Renal cortex interstitium (tissue), 11 donors: ENCODE measurements around the gene COX10. TPM values are rescaled to one million over a fixed set of nuclear protein-coding genes. Genes with fewer than 3 reads are reported as not detected.

Experiments
- DNase-seq, 11 donors: peaks; one replicate each; pipeline ENCODE4 v3.0.0-alpha.2; 2013; ENCODE audit warnings: low read depth in 9 of 11, low spot score in 4 of 11; ENCODE audit errors: extremely low read depth in 1 of 11
- polyA plus RNA-seq, 3 donors: library from polyadenylated mRNA; unstranded; fragments of 120-200 nt; gene quantifications; one replicate each; pipeline ENCODE4 v1.2.1, GENCODE V29; 2013; ENCODE audit not compliant: insufficient read length in 3 of 3

COX10 gene
- polyA plus RNA-seq, 3 donors: 15.4 to 19.0 (median 17.9) TPM

DNA sequence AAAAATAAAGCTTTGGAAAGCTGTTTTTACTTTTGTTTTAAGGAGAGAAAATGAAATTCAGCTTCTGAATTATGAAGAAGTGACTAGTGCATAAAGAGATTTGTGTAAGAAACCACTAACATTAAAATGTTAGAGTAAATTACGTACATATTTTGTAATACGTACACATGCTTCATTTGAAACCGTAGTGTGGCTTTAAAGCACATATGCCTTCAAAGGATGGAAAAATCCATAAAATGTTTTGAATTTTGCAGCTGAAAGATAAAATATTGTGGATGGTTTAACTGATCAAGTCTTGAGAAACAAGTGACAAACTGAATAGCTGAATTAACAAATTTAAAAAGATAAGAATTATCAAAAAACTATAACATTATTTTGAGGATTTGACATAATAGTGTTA, 35.4 kb downstream of the COX10 start:
- DNase-seq: no peak

DNA sequence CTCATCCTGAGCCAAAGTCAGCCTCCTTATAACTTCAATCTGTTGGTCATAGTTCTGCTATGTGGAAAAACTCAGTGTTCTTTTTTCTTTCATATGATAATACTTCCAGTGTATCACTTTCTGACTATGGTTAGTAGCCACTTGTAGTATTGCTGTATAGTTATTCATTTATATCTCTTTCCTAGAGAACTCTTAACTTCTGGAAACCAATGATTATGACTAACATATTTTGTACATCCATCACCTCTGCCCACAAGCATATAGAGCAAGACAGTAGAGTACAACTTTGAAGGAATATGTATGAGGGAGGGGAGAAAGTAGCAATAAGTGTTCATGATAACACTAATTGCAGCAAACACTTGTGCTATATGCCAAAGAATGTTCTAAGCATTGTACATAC, 38.6 kb downstream of the COX10 start:
- no peak for DNase-seq

DNA sequence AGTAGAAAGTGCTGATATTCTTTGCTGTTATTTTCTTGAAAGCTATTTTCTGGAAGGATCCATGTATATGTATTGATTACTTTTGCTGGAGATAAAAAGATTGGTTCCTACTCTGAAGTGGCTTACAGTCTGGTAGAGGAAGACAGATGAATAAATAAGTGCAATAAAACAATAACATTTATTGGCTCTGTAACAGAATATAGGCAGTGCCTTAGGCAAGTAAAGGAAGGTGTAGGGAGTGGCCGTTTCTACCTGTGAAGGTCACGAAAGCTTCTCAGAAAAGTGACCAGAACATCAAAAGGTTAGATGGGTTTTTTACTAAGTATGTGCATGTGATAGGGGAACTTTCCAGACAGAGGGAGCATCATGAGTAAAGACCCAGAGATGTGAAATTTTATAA, 43.1 kb downstream of the COX10 start:
- no peak for DNase-seq

DNA sequence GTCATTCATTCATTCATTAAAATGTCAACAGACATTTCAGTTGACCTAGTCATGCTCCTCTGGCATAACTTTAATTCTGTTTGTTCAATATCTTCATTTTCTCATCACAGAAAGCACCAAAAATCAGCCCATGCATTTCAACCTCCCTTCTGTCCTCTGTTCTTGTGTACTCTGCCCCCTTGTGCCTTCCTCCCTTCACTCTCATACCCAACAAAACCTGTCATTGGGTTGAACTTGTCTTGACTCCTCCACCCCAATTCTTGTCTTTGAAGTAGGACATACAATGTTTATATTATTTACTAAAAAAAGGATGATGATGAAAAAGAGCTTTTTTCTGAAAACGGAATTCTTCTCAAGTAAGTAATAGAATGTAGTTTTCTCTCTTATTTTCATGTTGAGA, 43.8 kb downstream of the COX10 start:
- no peak for DNase-seq

DNA sequence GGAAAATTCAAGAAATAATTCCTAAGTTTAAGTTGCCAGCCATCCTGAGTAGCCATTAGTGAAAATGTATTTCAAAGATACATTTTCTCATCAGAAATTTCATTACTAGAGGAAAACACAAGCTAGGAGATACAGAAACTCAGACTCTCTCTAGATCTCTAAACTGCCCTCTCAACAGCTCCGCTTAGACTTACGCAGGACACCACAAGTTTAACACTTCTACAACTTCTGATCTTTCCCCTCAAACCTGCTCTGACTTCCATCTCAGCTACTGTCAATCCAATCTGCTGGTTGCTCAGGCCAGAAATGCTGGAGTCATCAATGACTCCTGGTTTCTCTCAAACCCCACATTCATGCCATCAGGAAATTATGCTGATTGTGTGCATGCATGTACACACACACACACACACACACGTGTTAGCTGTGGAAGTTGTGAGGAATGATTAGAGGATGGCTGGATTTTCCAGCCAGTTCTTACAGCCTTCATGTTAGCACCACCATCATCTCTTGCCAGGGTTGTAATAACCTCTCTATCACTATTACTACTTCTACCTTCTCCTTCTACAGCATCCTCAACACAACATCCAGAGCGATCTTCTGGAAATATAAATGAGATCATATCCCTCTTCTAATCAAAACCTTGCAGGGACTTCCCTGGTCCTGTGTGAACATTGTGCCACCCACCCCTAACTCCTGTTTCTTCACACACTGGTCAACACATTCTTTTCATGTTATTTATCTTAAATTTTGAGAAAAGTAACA, 47.1 kb downstream of the COX10 start:
- no peak for DNase-seq

DNA sequence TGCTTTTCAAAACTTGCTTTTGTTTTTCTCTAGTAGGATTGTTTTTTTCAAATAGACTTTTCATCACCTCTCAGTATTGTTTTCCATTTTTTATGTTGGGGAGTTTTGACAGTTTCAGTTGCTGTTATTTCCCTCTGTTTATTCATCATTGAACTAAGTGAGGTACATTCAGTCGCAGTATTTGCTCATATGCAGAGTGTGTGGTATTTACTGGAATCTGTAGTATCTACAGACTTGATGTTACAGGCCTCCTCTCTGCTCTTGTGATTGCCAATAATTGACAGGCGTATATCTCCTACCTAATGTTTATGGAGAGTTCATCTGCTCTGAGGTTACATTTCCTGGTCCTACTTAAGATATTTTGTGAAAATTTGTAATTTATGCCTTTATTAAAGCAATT, 49.6 kb downstream of the COX10 start:
- no peak for DNase-seq

DNA sequence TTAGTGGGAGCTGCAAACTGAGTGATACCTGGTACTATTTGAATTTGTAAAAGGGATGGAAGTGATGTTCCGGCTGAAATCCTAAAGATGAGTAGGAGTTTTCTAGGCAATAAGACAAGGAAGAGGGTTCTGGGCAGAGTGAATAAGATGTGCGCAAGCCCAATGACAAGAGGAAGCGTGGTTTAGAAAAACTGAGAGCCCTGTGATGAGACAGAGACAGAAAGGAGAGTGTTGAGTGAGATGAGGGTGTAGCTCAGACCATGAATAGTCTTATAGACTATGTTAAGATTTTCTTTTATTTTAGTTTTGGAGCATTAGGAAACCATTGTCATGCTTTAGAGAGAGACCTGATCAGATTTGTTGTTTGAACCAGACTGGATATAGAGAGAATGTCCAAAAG, 50.2 kb downstream of the COX10 start:
- DNase-seq: no peak

DNA sequence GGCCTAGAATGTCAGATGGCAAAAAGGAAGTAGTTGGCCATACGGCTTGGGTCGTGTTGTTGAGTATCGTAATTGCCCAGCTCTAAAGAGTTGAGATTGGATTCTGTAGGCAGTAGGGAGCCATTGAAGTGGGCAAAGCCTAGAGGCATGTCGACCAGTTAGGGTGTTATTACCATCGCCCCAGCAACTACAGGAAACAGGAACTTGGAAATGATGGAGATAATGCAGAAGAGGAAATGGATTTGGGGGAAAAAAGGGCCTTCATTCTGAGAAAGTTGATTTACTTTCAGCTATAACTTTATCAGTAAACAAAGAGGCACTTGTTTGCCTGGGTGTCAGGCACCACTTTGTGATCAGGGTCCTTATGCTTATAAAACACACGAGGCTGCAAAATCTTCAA, 52.6 kb downstream of the COX10 start:
- no peak for DNase-seq

DNA sequence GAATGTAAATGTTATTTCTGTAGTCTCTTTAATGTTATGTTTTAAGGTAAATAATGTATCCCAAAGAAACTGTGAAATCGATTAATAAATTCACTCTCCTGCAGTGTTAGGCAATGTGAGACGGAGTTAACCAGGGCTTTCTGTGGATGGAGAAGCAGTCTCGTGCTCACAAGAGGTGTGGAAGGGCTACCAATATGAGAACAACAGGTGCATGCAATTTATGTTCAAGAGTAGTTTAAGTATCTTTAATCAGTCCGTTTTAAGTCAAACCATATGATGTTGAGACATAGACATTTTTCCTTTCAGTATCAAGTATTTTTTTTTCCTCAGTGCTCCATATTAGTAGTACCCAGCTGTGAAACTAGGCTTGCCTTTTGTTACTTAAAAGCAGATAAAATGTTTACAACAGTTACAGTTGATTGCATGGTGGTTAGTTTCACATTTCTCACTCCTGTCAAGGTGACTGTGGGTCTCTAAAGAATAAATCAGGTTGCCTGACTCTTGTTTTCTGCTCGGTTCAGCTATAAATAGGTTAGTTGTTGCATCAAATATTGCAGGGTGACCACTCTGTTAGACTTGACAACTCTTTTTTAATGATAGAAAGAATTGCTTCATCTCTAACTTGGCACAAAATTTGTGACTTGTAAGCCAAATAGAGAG, 54.4 kb downstream of the COX10 start:
- no peak for DNase-seq

DNA sequence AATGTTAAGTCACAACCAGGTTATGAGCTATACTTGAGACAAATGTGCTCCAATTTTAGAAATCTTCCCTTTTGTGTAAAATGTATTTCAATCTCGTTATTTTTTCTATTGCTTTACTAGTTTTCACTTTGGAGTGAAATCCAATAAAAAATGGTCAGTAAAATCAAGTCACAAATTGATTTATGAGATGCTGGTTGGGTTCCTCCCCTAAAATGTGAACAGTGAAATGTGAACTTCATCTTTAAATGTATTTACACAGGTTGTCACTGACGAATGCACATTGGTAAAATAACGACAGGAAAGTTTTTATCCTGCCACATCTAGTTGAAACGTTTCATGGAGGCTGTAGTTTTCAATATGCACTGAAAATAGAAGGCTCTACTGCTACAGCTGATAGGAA, 55.5 kb downstream of the COX10 start:
- no peak for DNase-seq

DNA sequence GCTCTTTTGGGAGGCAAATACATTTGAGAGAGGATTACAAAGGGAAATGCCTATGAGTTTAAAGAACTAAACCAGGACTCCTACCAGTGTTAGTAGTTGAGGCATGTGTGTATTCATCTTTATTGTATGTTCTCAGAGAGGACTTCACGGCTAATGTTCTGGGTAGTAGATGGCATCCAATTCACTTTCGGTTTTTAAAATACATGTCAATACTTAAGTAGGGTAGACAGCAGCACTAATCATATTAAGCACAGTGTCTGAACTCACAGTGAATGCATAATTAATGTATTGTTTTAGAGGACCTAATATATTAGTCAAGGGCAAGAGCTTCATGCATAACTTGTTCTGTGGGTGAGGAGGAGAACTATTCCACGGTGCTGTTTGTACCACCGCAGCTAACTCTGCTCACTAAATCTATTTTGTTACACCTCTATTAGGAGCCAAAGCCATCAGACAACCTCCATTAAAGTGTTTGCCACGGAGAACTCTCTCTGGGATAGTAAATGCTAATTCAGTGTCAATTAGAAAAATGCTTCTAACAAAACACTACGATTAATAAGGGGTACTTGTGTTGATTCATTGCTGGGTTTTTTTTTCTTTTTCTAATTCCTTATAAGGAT, 56.3 kb downstream of the COX10 start:
- DNase-seq: no peak

DNA sequence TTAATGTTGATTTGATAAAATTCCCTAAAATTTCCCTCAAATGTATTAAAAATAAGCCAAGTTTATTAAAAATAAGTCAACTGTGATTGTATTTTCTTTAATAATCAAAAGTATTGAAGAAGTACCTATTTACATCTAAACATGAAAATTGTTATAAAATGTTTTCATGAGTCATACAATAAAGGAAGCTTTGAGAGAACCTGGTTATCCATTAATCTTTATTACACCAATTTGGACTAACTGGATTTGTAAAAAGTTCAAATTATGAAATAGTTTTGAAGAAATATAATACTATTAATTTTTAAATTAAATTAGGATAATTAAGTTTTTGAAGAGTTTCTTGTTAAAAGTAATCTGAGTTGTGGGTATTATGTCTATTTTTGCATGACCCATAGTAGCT, 63.8 kb downstream of the COX10 start:
- DNase-seq: no peak

DNA sequence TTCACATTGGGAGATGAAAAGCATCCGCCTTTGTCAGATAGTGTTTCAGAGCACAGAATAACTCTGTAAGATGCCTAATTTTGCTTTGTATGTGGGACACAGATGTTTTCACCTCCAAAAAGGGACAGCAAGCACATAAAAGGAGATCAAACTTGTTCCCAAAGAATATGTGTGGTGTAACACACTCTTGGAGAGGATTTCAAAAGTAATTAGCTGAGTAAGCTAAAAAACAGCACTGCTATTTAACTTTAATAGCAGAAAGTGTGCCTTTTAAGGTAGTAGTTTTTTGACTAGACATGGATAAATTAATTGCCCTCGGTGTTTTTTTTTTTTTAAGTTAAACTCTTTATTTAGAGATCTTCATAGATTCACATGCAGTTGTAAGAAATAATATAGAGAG, 65.2 kb downstream of the COX10 start:
- DNase-seq: no peak

DNA sequence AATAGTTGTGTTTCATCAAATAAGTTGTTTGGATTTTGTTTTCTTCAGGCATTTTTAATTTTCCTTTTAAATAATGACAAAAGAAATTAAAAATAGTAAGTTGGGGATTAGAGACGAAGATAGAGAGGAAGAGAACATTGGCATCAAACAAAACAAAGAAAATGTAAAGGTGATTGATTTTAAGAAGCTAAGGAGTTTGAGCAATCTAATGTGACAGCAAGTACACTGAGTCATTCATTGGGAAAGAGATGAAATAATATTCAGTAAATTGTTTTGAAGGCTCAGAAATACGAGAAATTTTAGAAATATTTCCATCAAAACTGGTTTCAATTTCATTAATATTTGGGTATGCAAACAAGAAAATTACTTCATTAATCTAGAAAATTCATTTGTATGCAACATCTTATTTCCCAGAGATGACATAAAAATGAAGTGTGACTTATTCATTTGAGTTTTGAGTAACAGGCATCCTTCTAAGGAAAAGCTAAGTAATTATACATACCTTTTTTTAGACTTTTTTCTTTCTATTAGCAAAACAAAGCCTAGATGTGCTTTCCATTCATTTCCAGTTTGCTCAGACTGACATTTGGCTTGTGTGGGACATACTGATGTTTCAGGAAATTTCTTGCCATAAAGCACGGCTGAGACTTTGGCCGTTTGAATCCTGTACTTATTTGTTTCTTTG, 66.7 kb downstream of the COX10 start:
- no peak for DNase-seq

DNA sequence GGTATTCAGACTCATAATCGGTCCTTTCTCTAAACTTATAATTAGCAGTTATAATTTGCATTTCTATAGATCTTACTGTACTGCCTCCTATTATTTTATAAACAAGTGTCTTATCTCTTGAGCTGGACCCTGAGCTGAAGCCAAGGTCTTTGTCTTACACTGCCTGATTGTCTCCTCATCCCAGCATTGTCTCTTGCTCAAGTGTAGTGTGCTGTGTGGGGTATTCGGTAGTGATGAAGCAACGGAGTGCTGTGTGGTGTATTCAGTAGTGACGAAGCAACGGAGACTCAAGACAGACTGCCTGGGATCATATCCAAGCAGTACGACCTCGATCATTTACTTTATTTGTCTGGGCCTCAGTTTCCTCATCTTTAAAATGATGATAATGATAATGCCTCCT, 69.3 kb downstream of the COX10 start:
- DNase-seq: no peak

DNA sequence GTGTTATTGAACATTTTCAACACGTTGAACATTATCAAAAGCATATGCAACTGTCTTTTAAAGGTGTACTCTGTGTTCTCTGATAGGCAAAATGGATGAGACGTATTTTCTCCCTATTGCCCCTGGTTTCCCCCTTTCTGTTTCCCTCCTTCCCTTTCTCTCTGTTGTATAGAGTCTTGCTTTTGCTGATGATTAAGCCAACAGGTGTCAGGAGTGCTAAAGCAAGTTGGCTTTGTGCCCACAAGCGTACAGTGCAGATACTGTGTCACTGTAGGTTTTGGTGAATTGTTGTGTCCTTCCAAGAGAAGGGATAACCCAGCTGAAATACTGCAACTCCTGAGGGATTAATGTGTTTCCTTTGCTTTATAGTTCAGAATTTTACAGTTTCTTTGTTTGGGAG, 74.4 kb downstream of the COX10 start:
- DNase-seq: peak in 3 of 11 donors; percentile 17 to 42 (median 34)

DNA sequence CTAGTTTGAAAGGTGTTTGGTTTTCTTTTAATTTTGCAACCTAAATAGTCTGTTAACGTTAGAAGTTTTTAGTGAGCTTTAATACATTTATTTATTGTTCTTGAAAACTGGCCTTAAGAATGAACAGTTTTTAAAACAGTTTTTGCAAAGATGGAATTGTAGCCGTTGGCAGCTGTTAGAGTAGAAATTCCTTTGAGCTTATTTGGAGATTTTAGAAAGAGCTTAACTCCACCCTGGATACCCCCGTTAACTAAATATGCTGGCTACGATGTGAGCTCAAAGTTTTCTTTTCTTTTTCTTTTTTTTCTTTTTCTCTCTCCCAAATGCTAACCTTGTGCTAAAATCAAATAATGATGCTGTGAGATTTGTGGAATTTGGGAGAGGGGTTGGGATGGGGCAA, 75.2 kb downstream of the COX10 start:
- no peak for DNase-seq

DNA sequence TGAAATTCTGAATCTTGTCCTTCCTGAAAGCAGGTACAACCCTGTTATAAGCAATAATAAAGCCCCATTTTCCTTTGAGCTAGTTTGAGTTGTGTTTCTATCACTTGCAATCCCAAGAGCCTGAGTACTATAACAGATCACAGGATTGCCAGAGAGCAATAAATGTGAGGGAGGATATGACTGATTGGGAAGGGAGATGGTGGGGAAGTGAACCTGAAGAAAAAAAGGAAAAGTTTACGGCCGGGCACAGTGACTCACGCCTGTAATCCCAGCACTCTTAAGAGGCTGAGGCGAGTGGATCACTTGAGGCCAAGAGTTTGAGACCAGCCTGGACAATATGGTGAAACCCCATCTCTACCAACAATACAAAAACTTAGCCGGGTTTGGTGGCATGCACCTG, 80.4 kb downstream of the COX10 start:
- no peak for DNase-seq

DNA sequence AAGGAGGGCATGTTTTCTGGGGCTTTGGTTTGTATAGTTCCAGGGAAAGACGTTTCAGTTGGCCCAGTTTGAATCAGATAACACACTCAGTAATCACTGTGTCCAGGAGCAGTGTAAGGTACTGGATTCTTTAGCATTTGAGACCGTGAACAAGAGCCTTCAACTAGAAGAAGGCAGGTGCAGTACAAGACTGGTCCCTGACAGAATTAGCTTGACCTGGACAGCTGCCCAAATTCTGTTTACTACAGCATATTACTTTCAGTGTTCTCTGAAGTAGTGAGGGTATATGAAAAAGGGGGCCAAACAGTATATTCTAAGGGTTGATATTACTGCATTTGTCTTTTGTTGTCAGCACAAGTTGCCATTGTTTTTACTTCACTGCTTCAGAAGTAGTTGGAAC, 81.3 kb downstream of the COX10 start:
- no peak for DNase-seq

DNA sequence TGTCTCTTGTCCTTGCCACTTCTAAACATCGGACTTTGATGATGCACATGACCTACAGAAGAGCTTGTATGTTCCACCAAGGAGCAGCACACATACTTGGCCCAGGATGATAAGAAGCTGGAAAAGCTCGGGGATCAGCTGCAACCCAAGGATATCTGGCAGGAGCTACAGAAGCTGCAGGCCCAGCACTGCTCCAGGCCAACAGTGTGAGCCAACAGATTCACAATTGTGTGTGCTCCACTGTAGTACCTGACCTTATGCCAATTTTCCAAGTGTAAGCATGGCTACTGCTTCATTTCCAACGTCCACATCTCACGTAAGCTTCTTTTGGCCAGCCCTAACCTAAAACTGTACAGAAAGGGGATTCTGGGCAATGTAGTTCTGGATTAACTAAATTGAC, 83.4 kb downstream of the COX10 start:
- no peak for DNase-seq
